ENCODE results near the gene FAM50B.

The FAM50B gene

DNA sequence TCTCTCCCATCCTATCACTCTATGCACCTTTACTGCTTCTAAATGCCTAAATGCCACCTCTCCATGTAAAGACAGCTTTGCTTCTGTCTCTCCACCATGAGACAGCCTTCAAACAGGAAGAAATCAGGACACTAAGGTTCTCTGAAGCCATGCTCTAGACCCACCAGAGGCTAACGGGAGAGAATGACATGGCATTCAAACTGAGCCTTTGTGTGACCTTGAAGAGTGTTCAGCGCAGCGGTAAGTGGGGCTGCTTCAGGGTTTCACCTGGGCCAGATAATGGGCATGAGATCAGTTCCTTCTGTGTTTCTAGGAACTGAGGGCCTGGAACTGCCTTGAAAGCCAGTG, 20.1 kb downstream of the FAM50B start:
- CTCF ChIA-PET = no interaction called here
- POLR2A ChIA-PET = no interaction called here
- Histone ChIP-seq H3K4me1 (ENCODE audit: control insufficient read depth, insufficient read depth, low read length) (no peaks in the 10 kb centered on the region), H3K36me3 (ENCODE audit: control insufficient read depth in 2 of 2, insufficient read depth in 1 of 2, low read length in 2 of 2) (no peaks in the 10 kb centered on the region), H3K9me3 (ENCODE audit: control insufficient read depth, insufficient read depth, low read depth, low read length) (no peaks in the 10 kb centered on the region), H3K4me3 (ENCODE audit: low read depth, low read length) (no peak overlapping the region), H3K27ac (ENCODE audit: extremely low read depth, low read depth, low read length) (no peak overlapping the region)
- TF ChIP-seq ZNF274 (IDR thresholded peaks at IDR 0.05; ENCODE audit: low read length) (no peak), ZNF274 (tag by site-specific recombination; IDR thresholded peaks at IDR 0.05; ENCODE audit: borderline replicate concordance) (no peak), ZBTB48 (tag by site-specific recombination; IDR thresholded peaks at IDR 0.05) (no peak)
- TF ChIP-seq, protein P1, sequence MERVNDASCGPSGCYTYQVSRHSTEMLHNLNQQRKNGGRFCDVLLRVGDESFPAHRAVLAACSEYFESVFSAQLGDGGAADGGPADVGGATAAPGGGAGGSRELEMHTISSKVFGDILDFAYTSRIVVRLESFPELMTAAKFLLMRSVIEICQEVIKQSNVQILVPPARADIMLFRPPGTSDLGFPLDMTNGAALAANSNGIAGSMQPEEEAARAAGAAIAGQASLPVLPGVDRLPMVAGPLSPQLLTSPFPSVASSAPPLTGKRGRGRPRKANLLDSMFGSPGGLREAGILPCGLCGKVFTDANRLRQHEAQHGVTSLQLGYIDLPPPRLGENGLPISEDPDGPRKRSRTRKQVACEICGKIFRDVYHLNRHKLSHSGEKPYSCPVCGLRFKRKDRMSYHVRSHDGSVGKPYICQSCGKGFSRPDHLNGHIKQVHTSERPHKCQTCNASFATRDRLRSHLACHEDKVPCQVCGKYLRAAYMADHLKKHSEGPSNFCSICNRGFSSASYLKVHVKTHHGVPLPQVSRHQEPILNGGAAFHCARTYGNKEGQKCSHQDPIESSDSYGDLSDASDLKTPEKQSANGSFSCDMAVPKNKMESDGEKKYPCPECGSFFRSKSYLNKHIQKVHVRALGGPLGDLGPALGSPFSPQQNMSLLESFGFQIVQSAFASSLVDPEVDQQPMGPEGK (tag by site-specific recombination; IDR thresholded peaks at IDR 0.05) = no peak

DNA sequence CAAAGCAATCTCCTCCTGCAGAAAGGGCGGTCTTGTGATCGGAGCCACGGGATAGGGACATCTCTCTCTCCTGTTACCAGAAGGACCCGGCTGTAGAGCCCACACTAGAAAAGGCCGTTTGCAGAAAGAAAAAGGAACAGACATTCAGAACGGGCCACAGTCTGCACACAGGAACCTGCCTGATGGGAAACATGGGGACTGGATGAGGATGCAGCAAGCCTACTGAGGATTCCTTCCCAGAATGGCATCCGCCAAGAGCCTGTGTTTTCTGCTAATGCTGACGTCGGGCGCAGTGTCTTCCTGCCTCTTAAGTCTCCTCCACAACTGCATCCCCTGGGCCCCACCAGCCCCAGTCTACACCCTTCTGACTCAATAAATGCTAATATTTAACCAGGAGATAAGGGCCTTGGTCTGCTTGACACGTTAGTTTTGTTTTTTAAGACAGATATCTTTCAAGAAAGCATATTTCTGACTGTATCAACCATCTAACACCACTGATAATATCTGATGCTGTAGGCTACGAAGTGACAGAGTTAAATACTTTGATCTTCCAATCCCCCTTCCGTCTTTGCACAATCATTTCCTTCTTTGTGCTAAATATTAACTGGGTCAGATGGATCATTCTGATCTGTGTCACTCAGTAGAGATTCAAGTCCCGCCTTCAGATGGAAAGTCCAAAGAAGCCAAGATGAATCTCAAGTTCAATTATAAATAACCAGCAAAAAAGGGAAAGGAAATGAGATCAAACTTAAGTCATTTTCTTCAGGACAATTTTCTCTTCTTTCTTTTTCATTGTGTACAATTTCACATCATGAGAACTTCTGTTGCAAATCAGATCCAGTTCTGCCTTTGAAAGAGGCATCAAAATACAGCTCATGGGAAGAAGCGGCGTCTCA, 20.7 kb downstream of the FAM50B start:
- ChIA-PET POLR2A (no interaction called here), CTCF (interaction anchor here (0.7 to 0.9 kb wide), 2 partner anchors 121 to 123 kb away, joined by 3 to 4 read pairs; no protein-coding TSS in a partner anchor)
- H3K27ac ChIP-seq (ENCODE audit: extremely low read depth, low read depth, low read length) = no peak overlapping the region
- TF ChIP-seq ZNF140 (tag by site-specific recombination; IDR thresholded peaks at IDR 0.05) = no peak
- no peak for TF ChIP-seq FEZF1 (tag by site-specific recombination; IDR thresholded peaks at IDR 0.05)
- TF ChIP-seq, protein P2, sequence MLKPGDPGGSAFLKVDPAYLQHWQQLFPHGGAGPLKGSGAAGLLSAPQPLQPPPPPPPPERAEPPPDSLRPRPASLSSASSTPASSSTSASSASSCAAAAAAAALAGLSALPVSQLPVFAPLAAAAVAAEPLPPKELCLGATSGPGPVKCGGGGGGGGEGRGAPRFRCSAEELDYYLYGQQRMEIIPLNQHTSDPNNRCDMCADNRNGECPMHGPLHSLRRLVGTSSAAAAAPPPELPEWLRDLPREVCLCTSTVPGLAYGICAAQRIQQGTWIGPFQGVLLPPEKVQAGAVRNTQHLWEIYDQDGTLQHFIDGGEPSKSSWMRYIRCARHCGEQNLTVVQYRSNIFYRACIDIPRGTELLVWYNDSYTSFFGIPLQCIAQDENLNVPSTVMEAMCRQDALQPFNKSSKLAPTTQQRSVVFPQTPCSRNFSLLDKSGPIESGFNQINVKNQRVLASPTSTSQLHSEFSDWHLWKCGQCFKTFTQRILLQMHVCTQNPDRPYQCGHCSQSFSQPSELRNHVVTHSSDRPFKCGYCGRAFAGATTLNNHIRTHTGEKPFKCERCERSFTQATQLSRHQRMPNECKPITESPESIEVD (tag by site-specific recombination; IDR thresholded peaks at IDR 0.05) = no peak
- TF ChIP-seq ZNF37A (tag by site-specific recombination; IDR thresholded peaks at IDR 0.05) = no peak
- TF ChIP-seq, protein P3, sequence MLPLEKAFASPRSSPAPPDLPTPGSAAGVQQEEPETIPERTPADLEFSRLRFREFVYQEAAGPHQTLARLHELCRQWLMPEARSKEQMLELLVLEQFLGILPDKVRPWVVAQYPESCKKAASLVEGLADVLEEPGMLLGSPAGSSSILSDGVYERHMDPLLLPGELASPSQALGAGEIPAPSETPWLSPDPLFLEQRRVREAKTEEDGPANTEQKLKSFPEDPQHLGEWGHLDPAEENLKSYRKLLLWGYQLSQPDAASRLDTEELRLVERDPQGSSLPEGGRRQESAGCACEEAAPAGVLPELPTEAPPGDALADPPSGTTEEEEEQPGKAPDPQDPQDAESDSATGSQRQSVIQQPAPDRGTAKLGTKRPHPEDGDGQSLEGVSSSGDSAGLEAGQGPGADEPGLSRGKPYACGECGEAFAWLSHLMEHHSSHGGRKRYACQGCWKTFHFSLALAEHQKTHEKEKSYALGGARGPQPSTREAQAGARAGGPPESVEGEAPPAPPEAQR (tag by site-specific recombination; IDR thresholded peaks at IDR 0.05) = no peak
- TF ChIP-seq, protein P4, sequence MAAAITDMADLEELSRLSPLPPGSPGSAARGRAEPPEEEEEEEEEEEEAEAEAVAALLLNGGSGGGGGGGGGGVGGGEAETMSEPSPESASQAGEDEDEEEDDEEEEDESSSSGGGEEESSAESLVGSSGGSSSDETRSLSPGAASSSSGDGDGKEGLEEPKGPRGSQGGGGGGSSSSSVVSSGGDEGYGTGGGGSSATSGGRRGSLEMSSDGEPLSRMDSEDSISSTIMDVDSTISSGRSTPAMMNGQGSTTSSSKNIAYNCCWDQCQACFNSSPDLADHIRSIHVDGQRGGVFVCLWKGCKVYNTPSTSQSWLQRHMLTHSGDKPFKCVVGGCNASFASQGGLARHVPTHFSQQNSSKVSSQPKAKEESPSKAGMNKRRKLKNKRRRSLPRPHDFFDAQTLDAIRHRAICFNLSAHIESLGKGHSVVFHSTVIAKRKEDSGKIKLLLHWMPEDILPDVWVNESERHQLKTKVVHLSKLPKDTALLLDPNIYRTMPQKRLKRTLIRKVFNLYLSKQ (tag by site-specific recombination; IDR thresholded peaks at IDR 0.05; ENCODE audit: borderline replicate concordance) = no peak
- no peak for TF ChIP-seq ZBTB1 (tag by site-specific recombination; IDR thresholded peaks at IDR 0.05)
- TF ChIP-seq, protein P5, sequence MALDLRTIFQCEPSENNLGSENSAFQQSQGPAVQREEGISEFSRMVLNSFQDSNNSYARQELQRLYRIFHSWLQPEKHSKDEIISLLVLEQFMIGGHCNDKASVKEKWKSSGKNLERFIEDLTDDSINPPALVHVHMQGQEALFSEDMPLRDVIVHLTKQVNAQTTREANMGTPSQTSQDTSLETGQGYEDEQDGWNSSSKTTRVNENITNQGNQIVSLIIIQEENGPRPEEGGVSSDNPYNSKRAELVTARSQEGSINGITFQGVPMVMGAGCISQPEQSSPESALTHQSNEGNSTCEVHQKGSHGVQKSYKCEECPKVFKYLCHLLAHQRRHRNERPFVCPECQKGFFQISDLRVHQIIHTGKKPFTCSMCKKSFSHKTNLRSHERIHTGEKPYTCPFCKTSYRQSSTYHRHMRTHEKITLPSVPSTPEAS (tag by site-specific recombination; IDR thresholded peaks at IDR 0.05) = no peak
- TF ChIP-seq, protein P6, sequence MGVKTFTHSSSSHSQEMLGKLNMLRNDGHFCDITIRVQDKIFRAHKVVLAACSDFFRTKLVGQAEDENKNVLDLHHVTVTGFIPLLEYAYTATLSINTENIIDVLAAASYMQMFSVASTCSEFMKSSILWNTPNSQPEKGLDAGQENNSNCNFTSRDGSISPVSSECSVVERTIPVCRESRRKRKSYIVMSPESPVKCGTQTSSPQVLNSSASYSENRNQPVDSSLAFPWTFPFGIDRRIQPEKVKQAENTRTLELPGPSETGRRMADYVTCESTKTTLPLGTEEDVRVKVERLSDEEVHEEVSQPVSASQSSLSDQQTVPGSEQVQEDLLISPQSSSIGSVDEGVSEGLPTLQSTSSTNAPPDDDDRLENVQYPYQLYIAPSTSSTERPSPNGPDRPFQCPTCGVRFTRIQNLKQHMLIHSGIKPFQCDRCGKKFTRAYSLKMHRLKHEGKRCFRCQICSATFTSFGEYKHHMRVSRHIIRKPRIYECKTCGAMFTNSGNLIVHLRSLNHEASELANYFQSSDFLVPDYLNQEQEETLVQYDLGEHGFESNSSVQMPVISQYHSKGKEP (tag by site-specific recombination; IDR thresholded peaks at IDR 0.05) = no peak
- no peak for TF ChIP-seq ZFP37 (tag by site-specific recombination; IDR thresholded peaks at IDR 0.05)
- no peak for TF ChIP-seq ZNF776 (tag by site-specific recombination; IDR thresholded peaks at IDR 0.05; ENCODE audit: borderline replicate concordance)
- TF ChIP-seq, protein P7, sequence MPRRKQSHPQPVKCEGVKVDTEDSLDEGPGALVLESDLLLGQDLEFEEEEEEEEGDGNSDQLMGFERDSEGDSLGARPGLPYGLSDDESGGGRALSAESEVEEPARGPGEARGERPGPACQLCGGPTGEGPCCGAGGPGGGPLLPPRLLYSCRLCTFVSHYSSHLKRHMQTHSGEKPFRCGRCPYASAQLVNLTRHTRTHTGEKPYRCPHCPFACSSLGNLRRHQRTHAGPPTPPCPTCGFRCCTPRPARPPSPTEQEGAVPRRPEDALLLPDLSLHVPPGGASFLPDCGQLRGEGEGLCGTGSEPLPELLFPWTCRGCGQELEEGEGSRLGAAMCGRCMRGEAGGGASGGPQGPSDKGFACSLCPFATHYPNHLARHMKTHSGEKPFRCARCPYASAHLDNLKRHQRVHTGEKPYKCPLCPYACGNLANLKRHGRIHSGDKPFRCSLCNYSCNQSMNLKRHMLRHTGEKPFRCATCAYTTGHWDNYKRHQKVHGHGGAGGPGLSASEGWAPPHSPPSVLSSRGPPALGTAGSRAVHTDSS (tag by site-specific recombination; IDR thresholded peaks at IDR 0.05) = no peak
- no peak for TF ChIP-seq ZFP69B (tag by site-specific recombination; IDR thresholded peaks at IDR 0.05)
- no peak for TF ChIP-seq ZNF138 (tag by site-specific recombination; IDR thresholded peaks at IDR 0.05; ENCODE audit: borderline replicate concordance)
- no peak for TF ChIP-seq ZNF341 (tag by site-specific recombination; IDR thresholded peaks at IDR 0.05; ENCODE audit: low read depth)
- TF ChIP-seq, protein P8, sequence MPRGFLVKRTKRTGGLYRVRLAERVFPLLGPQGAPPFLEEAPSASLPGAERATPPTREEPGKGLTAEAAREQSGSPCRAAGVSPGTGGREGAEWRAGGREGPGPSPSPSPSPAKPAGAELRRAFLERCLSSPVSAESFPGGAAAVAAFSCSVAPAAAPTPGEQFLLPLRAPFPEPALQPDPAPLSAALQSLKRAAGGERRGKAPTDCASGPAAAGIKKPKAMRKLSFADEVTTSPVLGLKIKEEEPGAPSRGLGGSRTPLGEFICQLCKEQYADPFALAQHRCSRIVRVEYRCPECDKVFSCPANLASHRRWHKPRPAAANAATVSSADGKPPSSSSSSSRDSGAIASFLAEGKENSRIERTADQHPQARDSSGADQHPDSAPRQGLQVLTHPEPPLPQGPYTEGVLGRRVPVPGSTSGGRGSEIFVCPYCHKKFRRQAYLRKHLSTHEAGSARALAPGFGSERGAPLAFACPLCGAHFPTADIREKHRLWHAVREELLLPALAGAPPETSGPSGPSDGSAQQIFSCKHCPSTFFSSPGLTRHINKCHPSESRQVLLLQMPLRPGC (tag by site-specific recombination; IDR thresholded peaks at IDR 0.05) = no peak

More for the DNA sequence above, 20.7 kb downstream of the FAM50B start:
- Histone ChIP-seq H3K9me3 (ENCODE audit: control insufficient read depth, insufficient read depth, low read depth, low read length) (no peaks in the 10 kb centered on the region), H3K4me1 (ENCODE audit: control insufficient read depth, insufficient read depth, low read length) (no peaks in the 10 kb centered on the region), H3K36me3 (ENCODE audit: control insufficient read depth in 2 of 2, insufficient read depth in 1 of 2, low read length in 2 of 2) (no peaks in the 10 kb centered on the region), H3K4me3 (ENCODE audit: low read depth, low read length) (no peak overlapping the region)
